K562 (cell line): ENCODE results near the gene CCDC82. TPM values are rescaled to one million over a fixed set of nuclear protein-coding genes. Genes with fewer than 3 reads are reported as not detected.

Experiments used
- ASH1L ChIP-seq: fragments of 450-650 bp; IDR thresholded peaks from 2 replicates; pipeline ENCODE4 v1.6.1; 2018; ENCODE audit warnings: borderline replicate concordance, mild to moderate bottlenecking, low read depth; ENCODE audit not compliant: partially characterized antibody
- ESRRA ChIP-seq: fragments of 450-650 bp; IDR thresholded peaks from 2 replicates; pipeline ENCODE4 v1.6.1; 2014; ENCODE audit warnings: low read depth, mild to moderate bottlenecking, moderate library complexity, borderline replicate concordance
- HNRNPK ChIP-seq: fragments of 200-400 bp; formaldehyde crosslinking; IDR thresholded peaks from one replicate; pipeline ENCODE4 v1.6.1; 2018; ENCODE audit warnings: mild to moderate bottlenecking, low read depth, low read length; ENCODE audit not compliant: poor library complexity, severe bottlenecking
- HOMEZ ChIP-seq: fragments of 250-450 bp; sonication (Bioruptor Pico); IDR thresholded peaks from 2 replicates; pipeline ENCODE4 v1.4.0; 2020; ENCODE audit warnings: mild to moderate bottlenecking, moderate library complexity
- THAP12 ChIP-seq: fragments of 250-450 bp; sonication (Bioruptor Pico); IDR thresholded peaks from 2 replicates; pipeline ENCODE4 v1.9.0; 2021; ENCODE audit warnings: mild to moderate bottlenecking, inconsistent platforms
- ZBTB40 ChIP-seq, 2 experiments: fragments of 450-650 bp in 1 of 2; sonication (generic) in 1 of 2; formaldehyde crosslinking in 1 of 2; IDR thresholded peaks; 2 replicates each; pipeline versions ENCODE4 v1.7.1 to v1.9.0; 2016 to 2022; ENCODE audit warnings: inconsistent platforms in 1 of 2, mild to moderate bottlenecking in 1 of 2, missing genetic modification reagents in 1 of 2
- ZNF592 ChIP-seq: fragments of 450-650 bp; IDR thresholded peaks from 2 replicates; pipeline ENCODE4 v1.6.1; 2017; ENCODE audit warnings: antibody characterized with exemption, mild to moderate bottlenecking
- ZNF785 ChIP-seq: fragments of 250-450 bp; sonication (Bioruptor Pico); IDR thresholded peaks from 2 replicates; pipeline ENCODE4 v1.4.0; 2020; ENCODE audit warnings: mild to moderate bottlenecking
- polyA plus RNA-seq, 8 experiments: library from polyadenylated mRNA; depleted of rRNA in 4 of 8; stranded (reverse) in 5 of 8; unstranded in 3 of 8; fragments of >200 nt; fragmentation: Nextera tagmentation in 2 of 8; fragmentation: Illumina TruSeq in 1 of 8; extraction: Ambion mirVana in 2 of 8; extraction: Trizol in 1 of 8; gene quantifications; 2 replicates each; pipeline versions ENCODE4 v1.2.1 to v1.2.3, GENCODE V29; 2011 to 2014; ENCODE audit warnings: inconsistent platforms in 1 of 8, missing spikeins in 1 of 8
- total RNA-seq, 7 experiments: library from RNA; depleted of rRNA in 6 of 7; stranded (reverse); fragments of >200 nt in 6 of 7; fragmentation: Illumina TruSeq in 2 of 7; extraction: Trizol in 2 of 7; gene quantifications; 2 replicates each; pipeline versions ENCODE4 v1.2.1 to v1.2.3, GENCODE V29; 2011 to 2021; ENCODE audit warnings: low replicate concordance in 1 of 7

CCDC82 gene
- total and polyA plus RNA-seq, 9 of the 15 experiments (the other 6 are each of a cell fraction or from before 2014, with no cell fraction given): 12.5 to 51.3 (median 24.5) TPM

- TF ChIP-seq ZBTB40 (IDR thresholded peaks at IDR 0.05): no peak
- no peak for TF ChIP-seq ZBTB40 (CRISPR knock-in tag; IDR thresholded peaks at IDR 0.05)
- TF ChIP-seq ASH1L: no peak
- TF ChIP-seq ESRRA: no peak
- no peak for TF ChIP-seq THAP12
- no peak for TF ChIP-seq HOMEZ
- 0 out of 2 replicates have a peak, but pooled peaks have one; percentile 47 for TF ChIP-seq ZNF592
- TF ChIP-seq ZNF785 (CRISPR knock-in tag): no peak
- TF ChIP-seq HNRNPK: no peak
Measured at GRCh38 chr11:96323642-96323985, 66.1 kb downstream of the CCDC82 start (continued).
